KOPT-K1 (cell line): ENCODE measurements around the gene TRIM74.
"Not testable (repeated sequence)": the region's sequence is repeated elsewhere in the genome, so short reads cannot be mapped to it uniquely, and the experiment has no call there.

ENCODE experiments used
- H3K27ac ChIP-seq: fragments of 200-600 bp; sonication (generic); 2 replicates; pipeline ENCODE4 v1.5.1; 2016; ENCODE audit warnings: antibody characterized with exemption, mild to moderate bottlenecking, low read depth, low read length; ENCODE audit not compliant: poor library complexity, severe bottlenecking
- H3K36me3 ChIP-seq: fragments of 200-600 bp; sonication (generic); 2 replicates; pipeline ENCODE4 v1.5.1; 2017; ENCODE audit warnings: antibody characterized with exemption, mild to moderate bottlenecking, low read length, moderate library complexity; ENCODE audit not compliant: insufficient read depth
- H3K9me3 ChIP-seq: fragments of 200-600 bp; sonication (generic); 2 replicates; pipeline ENCODE4 v1.5.1; 2017; ENCODE audit warnings: antibody characterized with exemption, low read length, mild to moderate bottlenecking; ENCODE audit not compliant: insufficient read depth, poor library complexity, severe bottlenecking

TRIM74 gene

DNA sequence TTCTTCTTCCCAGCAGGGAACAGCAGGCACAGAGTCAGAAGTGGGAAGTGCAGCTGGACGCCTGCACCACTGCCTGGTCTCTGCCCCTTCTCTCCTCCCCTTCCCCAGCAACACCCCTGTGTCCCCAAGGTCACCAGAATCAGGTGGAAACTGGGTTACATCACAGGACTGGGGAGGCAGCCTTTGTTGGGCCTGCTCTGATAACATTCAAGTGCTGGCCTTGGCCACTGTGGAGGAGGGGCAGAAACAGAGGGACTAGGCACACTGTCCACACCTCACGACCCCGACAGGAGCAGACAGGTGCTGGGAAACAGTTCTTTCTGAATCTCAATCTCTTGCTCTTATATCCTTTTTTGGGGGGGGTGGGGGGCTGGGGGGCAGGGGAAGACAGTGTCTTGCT is 2.4 kb downstream of the TRIM74 start:
- not testable (repeated sequence) for H3K36me3 ChIP-seq, H3K27ac ChIP-seq, H3K9me3 ChIP-seq

DNA sequence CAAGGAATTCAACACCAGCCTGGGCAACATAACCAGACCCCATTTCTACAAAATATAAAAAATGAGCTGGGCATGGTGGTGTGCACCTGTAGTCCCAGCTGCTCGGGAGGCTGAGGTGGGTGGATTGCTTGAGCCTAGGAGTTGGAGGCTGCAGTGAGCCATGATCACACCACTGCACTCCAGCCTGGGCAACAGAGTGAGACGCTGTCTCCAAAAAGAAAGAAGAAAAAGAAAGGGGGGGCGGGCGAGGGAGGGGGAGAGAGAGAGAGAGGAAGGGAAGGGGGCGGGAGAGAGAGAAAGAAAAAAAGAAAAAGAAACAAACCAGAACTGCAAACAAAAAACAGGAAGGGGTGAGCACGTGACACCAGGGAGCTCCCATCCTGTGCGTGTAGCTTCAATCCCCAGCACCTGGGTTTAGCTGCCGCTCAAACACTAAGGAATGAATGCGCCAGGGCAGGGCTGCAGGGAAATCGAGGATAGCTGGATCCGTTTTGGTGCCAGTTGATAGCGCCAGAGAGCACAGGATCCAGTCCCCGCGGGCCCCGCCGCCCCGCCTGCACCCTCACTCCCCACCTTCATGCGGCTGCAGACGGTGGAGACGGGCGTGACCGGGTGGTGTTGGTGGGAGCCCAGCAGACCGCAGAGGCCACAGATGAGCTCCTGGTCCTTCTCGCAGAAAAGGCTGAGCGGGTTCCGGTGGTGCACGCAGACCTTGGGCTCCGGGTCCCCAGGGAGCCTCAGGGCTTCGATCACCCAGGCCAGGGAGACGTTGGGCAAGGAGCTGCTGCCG is 3.9 kb downstream of the TRIM74 start:
- not testable (repeated sequence) for H3K9me3 ChIP-seq, H3K27ac ChIP-seq, H3K36me3 ChIP-seq

DNA sequence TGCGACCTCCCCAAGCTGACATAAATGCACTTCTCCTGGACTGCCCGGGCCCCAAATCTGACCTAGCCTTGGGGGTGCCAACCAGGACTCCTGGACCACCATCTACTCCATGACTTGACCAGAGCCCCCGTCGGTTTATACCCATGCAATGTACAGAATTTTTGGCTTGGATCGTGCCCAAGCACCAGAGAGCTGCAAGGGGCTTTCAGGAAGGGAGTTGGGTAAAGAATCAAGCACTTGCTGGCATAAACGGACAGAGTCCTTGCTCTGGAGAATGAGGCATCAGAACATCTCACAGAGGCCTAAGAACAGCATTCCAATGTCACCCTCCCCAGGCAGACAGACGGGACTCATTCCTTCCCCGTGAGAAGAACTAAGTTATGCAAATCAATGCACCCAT is 6.2 kb downstream of the TRIM74 start:
- H3K9me3 ChIP-seq, result not testable (repeated sequence)

DNA sequence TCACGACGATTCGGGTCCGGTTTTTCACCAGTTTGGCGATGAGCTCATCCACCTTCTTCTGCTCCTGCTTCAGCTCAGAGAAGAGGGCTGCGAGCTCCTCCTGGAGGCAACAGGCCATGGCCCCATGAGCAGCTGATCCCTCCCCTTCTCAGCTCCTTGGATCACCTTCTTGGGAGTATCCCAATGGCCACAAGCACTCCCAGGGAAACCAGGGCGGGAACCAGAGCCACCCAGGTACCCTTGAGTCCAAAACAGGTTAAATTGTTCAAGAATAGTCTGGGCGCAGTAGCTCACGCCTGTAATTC is 8.0 kb downstream of the TRIM74 start:
- not testable (repeated sequence) for H3K9me3 ChIP-seq, H3K36me3 ChIP-seq, H3K27ac ChIP-seq

More for the DNA sequence above, 6.2 kb downstream of the TRIM74 start:
- H3K36me3 ChIP-seq, H3K27ac ChIP-seq: not testable (repeated sequence)

DNA sequence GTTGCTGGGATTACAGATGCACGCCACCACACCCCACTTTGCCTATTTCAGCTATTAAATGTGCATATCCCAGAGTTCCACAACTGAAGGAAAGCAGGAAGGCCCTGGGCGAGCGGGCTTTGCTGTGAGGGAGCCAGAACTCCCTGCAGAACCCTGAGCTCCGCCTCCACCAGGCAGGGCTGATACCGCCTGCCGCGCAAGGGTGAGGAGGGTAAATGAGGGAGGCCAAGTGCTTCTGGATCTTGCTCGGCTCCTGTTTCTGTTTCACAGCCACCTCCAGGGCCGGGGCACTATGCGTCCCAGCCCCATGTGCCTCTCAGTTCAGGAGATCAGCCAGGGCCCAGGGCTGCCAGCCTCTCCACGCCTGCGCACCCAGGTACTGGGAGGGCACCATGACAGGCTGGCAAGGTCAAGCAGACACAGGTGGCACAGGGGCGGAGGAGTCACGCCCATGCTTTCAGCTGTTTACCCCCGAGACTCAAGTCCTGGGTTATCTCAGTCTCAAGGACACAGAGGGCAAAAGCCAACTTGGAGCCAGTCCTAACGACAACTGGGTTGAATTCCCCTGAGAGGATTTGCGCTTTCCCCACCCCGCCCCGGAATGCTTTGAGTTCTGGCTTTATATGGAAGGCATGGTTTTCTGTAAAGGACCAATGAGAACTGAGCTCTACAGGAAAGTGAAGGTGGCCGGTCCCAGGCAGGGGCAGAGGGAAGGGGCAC is 8.5 kb downstream of the TRIM74 start:
- not testable (repeated sequence) for H3K27ac ChIP-seq, H3K9me3 ChIP-seq, H3K36me3 ChIP-seq

DNA sequence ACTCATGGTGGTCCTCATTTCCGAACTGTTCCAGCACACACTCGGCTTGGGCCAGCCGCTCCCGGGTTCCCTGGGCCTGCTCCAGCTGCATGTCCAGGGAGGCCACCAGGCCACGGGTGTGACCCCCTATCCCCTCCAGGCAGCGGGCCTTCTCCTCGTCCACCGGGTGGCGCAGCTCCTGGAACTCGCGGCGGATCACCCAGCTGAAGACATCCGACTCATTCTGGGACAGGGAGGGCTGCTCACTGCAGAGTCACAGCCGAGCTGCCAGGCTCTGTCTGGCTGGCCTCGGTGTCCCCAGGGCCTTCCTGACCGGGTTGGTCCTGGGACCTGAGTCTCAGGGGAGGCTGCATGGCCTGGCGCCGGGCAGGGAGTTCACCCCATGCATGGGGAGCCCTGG is 9.2 kb downstream of the TRIM74 start:
- not testable (repeated sequence) for H3K27ac ChIP-seq, H3K36me3 ChIP-seq, H3K9me3 ChIP-seq

DNA sequence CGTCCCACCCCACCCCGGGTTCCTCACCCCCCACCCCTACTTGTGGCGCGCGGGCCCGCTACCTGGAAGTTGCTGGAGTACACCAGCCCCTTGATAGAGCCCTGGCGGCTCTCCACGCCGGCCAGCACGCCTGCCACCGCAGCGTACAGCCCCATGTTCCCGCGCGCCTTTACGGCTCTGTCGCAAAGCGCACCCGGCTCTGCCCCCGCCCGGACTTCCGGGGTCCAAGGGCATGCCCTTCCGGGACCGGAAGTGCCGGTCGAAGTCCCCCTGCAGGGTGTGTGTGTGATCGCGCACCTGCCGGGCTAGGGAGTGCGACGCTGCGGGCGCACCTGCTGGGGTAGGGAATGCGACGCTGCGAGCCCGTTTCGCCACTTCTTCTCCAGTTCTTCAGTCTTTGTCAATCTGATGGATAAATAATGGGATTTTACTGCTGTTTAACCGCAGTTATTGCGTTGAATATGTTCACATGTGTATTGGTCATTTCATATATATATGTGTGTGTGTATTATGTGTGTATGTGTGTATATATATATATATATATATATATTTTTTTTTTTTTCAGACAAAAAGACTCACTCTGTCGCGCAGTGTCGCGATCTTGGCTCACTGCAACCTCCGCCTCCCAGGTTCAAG is 14.6 kb downstream of the TRIM74 start:
- not testable (repeated sequence) for H3K36me3 ChIP-seq, H3K9me3 ChIP-seq, H3K27ac ChIP-seq

DNA sequence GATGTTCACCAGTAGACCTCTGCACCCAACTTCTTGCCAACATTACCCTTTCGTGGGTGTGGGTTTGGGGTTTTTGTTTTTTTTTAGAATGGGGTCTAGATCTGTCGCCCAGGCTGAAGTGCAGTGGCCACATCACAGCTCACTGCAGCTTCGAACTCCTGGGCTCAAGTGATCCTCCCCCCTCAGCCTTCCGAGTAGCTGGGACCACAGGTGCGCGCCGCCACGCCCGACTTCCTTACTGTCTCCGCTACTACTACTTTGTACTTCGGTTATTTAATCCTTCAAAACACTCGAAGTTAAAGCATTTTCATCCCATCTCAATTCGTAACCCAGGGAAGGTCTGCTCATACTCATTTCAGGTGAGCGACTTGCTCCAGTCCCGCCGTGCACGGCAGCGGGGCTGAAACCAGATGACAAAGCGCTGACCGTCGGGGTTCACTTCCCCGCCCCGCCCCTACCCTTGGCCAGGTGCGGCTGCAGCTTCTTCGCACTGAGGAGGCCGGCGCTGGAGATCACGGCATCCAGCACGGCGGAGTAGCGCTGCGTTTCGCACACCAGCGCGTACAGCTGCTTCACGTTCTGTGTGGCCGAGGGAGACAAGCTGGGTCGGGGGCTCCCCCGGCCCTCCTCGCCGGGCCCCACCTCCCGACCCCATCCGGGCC is 15.2 kb downstream of the TRIM74 start:
- not testable (repeated sequence) for H3K27ac ChIP-seq, H3K36me3 ChIP-seq, H3K9me3 ChIP-seq

DNA sequence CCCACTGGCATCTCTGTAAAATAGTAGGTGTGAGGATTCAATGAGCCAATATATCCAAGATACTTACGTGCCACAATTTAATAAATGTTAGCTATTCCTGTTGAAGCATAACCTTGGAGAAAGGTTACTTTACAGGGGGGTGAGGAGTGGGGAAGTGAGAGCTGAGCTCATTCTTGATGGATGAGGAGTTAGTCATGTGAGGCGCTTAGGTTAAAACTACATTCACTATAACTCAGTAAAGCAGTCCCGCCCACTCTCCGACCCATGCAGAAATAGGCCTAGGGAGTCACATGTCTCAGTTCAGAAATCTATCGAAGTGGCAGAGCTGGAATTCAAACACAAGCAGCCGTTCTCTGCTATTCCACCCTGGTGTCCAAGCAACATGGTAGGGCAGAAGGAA is 18.8 kb downstream of the TRIM74 start:
- not testable (repeated sequence) for H3K27ac ChIP-seq, H3K9me3 ChIP-seq
- peaks cover 30% of the 10 kb centered on the region for H3K36me3 ChIP-seq

DNA sequence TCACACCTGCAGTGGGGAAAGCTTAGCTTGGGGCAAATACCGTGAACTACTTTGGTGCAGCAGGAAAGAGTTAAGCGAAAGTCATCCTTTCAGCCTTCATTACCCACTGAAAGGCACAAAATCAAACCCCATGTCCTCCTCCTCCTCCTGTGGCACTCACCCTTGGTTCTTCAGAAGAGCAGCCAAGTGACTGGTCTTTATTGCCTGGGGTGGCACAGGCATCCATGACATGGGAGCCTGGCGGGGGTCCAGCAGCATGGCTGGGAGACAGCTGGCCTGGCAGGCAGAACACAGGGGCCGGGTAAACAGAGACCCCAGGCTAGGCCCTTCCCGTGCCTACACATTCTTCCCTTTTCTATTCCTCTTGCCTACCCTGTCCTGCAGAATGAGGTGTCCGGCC is 19.6 kb downstream of the TRIM74 start:
- peaks cover 33% of the 10 kb centered on the region for H3K36me3 ChIP-seq
- H3K9me3 ChIP-seq, H3K27ac ChIP-seq: not testable (repeated sequence)

DNA sequence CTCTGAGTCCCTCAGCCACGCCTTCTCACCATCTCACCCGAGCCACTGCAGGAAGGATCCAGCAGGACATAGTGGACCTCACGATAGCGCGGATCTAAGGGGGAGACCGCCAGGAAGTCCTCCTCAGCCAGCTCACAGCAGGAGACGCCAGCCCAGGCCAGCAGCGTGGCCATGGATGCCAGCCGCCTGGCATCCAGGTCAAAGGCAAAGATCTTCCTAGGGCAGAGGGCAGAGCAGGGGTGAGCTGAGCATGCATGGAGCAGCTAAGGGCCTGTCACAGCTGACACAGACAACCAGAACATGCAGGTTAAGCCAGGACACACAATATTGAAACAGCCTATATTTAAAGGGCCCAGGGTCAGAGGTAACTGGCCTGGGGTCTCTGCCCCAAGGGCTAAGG is 20.0 kb downstream of the TRIM74 start:
- H3K36me3 ChIP-seq, result peaks cover 33% of the 10 kb centered on the region
- H3K9me3 ChIP-seq, H3K27ac ChIP-seq: not testable (repeated sequence)

DNA sequence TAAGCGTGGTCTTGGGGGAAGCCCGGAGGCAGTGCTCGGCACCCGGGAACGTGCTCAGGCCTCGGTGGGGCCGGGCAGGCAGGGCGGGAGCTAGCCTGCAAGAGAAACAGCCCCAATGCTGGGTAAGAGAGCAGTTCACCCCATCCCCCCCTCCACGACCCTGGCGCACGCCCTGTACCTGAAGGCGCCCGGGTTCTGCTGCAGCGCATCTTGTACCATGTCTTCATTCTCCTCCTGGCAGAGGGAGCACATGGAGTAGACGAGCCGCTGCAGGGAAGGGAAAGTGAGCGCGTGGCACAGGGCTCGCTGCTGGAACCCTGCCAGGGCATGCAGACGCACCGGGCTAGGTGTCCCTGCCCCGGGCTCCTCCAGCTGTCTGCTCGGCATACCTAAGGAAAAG is 20.6 kb downstream of the TRIM74 start:
- H3K27ac ChIP-seq, H3K9me3 ChIP-seq: not testable (repeated sequence)
- H3K36me3 ChIP-seq, result peaks cover 35% of the 10 kb centered on the region

DNA sequence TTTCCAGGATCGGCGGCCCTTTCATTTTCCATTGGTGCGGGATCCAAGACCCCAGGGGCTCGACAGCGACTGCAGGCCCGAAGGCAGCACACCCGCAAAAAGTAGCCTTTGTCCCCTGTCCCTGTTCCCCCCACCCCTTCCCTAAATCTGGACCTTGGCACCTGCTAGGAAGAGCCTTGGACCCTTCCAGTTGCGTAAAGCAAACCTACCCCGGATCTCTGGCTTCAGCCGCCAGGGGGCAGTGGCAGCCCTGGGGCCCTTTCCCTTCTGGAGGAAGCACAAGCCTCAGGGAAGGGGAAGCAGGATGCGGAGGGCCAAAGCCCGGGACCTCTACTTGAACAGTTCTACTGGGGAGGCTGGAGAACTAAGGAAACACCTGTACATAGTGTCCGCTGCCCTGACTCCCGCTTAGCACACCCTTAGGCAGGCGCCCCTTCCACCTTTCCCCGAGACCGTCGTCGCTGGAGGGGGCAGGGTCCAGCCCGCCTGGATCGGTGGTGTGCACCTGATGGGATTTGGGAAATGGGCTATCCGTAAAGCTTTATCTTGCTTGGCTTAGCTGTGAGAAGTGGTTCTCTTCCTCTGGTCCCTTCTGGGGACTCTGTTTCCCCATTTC is 23.0 kb downstream of the TRIM74 start:
- peaks cover 44% of the 10 kb centered on the region for H3K36me3 ChIP-seq
- H3K9me3 ChIP-seq, H3K27ac ChIP-seq: not testable (repeated sequence)

DNA sequence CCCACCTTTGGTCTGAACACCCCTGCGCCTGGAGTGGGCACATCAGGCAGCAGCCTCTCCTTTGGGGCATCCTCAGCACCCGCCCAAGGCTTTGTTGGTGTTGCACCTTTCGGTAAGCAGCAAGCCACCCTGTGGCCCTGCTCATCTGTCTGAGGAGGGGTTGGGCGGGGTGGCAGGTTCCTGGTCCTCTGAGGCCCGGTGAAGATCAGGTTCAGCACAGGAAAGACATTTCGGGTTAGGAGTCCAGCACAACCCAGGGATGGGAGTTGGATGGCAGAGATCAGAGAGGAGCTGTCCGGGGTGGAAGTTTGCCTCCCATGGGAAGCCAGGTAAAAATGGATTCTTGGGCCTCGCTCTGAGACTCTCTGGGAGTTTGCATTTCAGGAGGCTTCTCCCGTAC is 23.7 kb downstream of the TRIM74 start:
- peaks cover 44% of the 10 kb centered on the region for H3K36me3 ChIP-seq
- H3K27ac ChIP-seq, H3K9me3 ChIP-seq: not testable (repeated sequence)

DNA sequence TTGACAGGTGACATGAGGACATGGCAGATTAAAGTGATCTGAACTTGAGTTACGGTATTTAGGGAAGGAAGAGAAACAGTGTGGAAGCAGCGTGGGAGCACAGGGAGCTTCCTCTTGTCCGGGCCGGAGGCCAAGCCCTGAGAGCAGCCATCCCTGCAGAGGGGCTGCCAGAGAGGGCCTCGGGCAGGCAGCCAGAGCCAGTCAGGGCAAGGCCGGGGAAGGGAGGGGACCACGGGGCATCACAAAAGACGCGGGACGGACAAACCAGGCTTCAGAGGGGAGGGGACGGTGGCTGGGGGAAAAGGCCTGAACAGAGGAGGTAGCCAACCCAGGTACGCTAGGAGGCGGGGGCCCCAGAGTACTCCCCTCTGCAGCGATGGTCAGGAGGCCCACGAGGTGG is 24.3 kb downstream of the TRIM74 start:
- peaks cover 45% of the 10 kb centered on the region for H3K36me3 ChIP-seq

More for the DNA sequence above, 24.3 kb downstream of the TRIM74 start:
- not testable (repeated sequence) for H3K9me3 ChIP-seq, H3K27ac ChIP-seq
